Measurements from ENCODE around the gene ANP32D. TPM values are rescaled to one million over a fixed set of nuclear protein-coding genes. Genes with fewer than 3 reads are reported as not detected.
"Not testable (repeated sequence)": the region's sequence is repeated elsewhere in the genome, so short reads cannot be mapped to it uniquely, and the experiment has no call there.

The ANP32D gene
- not detected in 2 replicates for total RNA-seq (2014; rRNA removed; shearing (Covaris generic))
- not detected in 2 replicates for polyA plus RNA-seq (2015; cell fraction: cytosol; rRNA removed)
- polyA plus RNA-seq (2015; cell fraction: nucleus; rRNA removed) = not detected in 2 replicates

- in situ Hi-C loops (cut with HindIII; ENCODE audit: low pct_unique_long_range_greater_than_20kb, low sequenced_read_pairs) = no loop called here
- DNase-seq (ENCODE audit: low read depth, low spot score) = no peak
Observed at GRCh38 chr12:48472259-48472658, at the start of gene ANP32D. TSS of gene ANP32D (plus strand) at chr12:48472559. CDS start at chr12:48472665, 106 bp downstream.

DNA sequence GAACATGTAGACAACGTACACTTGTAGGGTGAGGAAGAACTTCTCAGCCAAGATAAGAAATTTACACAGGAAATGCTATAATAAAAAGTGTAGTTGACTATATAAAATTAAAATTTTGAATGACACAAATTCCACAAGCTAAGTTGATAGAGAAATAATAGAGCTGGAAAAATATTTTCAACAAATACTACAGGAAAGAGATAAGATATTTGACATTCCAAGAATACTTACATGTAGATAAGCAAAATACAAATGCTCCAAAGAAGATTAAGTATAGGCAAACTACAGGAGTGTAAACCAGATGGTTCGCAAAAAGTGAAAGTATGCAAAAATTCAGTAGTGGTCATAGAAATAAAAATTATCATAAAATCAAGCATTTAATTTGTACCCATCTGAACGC, 49.2 kb upstream of the ANP32D start:
- no peak for DNase-seq (ENCODE audit: low read depth, low spot score)
- in situ Hi-C loops (cut with HindIII; ENCODE audit: low pct_unique_long_range_greater_than_20kb, low sequenced_read_pairs) = no loop called here

GRCh38 chr12:48424644-48425043, 47.7 kb upstream of the ANP32D start:
- in situ Hi-C loops (cut with HindIII; ENCODE audit: low pct_unique_long_range_greater_than_20kb, low sequenced_read_pairs) = no loop called here
- DNase-seq (ENCODE audit: low read depth, low spot score) = no peak

DNA sequence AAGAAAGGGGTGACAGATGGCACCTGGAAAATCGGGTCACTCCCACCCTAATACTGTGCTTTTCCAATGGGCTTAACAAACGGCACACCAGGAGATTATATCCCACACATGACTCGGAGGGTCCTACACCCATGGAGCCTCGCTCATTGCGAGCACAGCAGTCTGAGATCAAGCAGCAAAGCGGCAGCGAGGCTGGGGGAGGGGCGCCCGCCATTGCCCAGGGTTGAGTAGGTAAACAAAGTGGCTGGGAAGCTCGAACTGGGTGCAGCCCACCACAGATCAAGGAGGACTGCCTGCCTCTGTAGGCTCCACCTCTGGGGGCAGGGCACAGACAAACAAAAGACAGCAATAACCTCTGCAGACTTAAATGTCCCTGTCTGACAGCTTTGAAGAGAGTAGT, 38.3 kb upstream of the ANP32D start:
- DNase-seq (ENCODE audit: low read depth, low spot score); in situ Hi-C loops (cut with HindIII; ENCODE audit: low pct_unique_long_range_greater_than_20kb, low sequenced_read_pairs): not testable (repeated sequence)

DNA sequence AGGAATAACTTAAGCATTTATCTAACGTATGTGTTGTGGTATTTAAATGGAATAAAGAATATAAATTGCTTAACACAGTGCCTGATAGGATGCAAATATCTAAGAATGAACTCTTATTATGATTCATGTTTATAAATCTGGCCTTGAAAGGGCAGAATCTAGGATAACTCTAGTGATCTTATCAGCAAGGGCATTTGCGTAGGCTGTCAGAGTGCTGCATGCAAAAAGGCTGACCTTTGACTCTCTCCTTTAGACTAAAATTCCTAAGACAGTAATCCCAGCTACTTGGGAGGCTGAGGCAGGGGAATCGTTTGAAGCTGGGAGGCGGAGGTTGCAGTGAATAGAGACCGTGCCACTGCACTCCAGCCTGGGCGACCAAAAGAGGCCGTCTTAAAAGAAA, 31.3 kb upstream of the ANP32D start:
- in situ Hi-C loops (cut with HindIII; ENCODE audit: low pct_unique_long_range_greater_than_20kb, low sequenced_read_pairs) = no loop called here
- no peak for DNase-seq (ENCODE audit: low read depth, low spot score)

DNA sequence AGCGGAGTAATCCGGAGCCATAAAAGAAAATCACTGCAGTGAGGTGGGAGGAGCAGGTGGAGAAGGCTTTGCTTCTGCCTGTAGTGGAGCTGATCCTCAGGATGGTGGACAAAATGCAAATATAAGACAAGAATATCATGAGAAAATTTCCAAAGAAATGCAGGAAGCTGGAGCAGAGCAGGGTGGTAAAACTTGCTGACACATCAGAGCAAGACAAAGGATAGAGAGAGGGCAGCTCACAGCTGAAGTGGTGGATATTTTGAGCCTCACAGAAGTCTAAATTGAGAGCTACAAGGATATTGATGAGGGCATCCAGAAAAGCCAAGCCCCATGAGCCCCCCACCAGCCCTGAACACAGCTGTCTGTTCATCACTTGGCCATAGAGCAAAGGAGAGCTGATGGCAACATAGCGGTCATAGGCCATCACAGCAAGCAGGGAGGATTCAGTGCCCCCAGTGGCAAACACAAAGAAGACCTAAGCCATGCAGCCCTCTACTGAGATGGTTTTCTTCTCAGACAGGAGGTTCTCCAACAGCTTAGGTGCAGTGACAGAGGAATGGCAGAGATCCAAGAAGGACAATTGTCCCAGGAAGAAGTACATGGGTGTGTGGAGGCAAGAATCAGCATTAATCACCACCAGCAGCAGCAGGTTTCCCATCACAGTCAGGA, 30.0 kb upstream of the ANP32D start:
- peak; percentile 34 for DNase-seq (ENCODE audit: low read depth, low spot score)
- in situ Hi-C loops (cut with HindIII; ENCODE audit: low pct_unique_long_range_greater_than_20kb, low sequenced_read_pairs) = no loop called here

DNA sequence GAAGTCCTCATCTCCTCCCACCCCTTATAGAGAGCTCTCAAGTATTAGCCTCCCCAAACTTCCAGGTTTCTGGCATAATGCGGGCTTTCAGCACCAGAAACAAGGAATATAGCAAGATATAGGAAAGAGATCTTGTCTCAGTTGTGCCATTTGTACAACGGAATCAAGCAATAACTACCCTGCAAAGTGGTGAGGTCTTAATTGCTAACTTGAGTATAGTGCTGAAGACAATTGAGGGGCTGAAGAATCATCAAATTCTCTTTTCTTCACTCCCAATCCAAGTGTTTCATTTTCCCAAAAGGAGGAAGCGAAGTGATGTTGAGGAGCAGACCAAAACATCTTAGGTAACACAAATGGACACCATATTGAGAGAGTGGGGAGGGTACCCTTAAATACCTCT, 26.8 kb upstream of the ANP32D start:
- in situ Hi-C loops (cut with HindIII; ENCODE audit: low pct_unique_long_range_greater_than_20kb, low sequenced_read_pairs) = no loop called here

DNA sequence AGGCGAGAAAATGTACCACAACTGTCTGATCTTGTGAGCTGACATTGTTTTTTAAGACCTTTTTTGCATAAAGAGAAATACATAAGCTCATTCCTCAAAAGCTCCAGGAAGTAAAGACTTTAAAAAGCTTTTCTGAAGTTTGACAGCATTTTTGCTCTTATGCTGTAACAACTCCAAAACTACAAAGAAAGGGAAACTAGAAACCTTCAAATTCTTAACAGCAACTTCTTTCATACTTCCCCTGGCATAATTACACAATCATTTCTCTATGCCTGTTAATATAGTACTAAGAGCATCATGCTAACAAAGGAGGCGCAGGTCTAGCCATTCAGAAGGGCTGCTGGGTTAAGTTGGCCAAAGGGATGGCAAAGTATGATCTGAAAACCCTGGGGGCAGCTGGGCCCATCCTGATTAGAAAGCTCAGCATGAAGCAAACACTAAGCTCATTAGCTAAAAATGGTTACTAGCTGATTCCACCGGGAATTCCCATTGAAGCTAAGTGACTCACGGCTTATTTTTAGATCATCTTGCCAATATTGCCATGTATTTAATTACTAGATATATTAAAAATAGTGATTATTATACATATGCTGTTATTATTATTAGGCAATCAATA, 26.1 kb upstream of the ANP32D start:
- no peak for DNase-seq (ENCODE audit: low read depth, low spot score)
- in situ Hi-C loops (cut with HindIII; ENCODE audit: low pct_unique_long_range_greater_than_20kb, low sequenced_read_pairs) = no loop called here

More for the DNA sequence above, 26.8 kb upstream of the ANP32D start:
- no peak for DNase-seq (ENCODE audit: low read depth, low spot score)

DNA sequence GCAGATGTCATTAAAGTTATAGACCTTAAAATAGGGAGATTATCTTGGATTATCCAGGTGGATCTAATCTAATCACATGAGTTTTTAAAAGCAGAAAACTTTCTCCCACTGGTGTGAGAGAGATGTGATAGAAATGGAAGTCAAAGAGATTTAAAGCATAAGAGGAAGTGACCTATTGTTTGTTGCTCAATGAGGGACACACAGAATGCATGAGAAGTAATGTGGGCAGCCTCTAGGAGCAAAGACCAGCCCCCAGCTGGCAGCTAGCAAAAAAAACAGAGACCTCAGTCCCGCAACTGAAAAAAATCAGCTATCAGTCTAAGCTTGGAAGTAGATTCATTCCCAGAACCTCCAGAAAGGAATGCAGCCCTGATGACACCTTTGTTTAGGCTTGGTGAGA, 24.6 kb upstream of the ANP32D start:
- in situ Hi-C loops (cut with HindIII; ENCODE audit: low pct_unique_long_range_greater_than_20kb, low sequenced_read_pairs) = no loop called here
- no peak for DNase-seq (ENCODE audit: low read depth, low spot score)

DNA sequence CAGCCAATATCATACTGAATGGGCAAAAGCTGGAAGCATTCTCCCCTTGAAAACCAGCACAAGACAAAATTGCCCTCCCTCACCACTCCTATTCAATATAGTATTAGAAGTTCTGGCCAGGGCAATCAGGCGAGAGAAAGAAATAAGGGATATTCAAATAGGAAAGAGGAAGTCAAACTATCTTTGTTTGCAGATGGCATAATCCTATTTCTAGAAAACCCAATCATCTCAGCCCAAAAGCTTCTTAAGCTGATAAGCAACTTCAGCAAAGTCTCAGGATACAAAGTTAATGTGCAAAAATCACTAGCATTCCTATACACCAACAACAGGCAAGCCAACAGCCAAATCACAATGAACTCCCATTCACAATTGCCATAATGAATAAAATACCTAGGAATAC, 21.0 kb upstream of the ANP32D start:
- DNase-seq (ENCODE audit: low read depth, low spot score) = no peak
- in situ Hi-C loops (cut with HindIII; ENCODE audit: low pct_unique_long_range_greater_than_20kb, low sequenced_read_pairs) = no loop called here

DNA sequence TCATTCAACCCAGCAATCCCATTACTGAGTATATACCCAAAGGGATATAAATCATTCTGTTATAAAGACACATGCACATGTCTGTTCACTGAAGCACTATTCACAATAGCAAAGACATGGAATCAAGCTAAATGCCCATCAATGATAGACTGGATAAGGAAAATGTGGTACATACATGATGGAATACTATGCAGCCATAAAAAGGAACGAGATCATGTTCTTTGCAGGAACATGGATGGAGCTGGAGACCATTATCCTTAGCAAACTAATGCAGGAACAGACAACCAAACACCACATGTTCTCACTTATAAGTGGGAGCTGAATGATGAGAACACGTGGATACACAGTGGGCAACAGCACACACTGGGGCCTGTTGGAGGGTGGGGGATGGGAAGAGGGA, 19.4 kb upstream of the ANP32D start:
- DNase-seq (ENCODE audit: low read depth, low spot score); in situ Hi-C loops (cut with HindIII; ENCODE audit: low pct_unique_long_range_greater_than_20kb, low sequenced_read_pairs): not testable (repeated sequence)

- in situ Hi-C loops (cut with HindIII; ENCODE audit: low pct_unique_long_range_greater_than_20kb, low sequenced_read_pairs) = no loop called here
Observed at GRCh38 chr12:48454667-48455066, 17.7 kb upstream of the ANP32D start.

GRCh38 chr12:48455116-48455515, 17.2 kb upstream of the ANP32D start:
- DNase-seq (ENCODE audit: low read depth, low spot score) = no peak
- in situ Hi-C loops (cut with HindIII; ENCODE audit: low pct_unique_long_range_greater_than_20kb, low sequenced_read_pairs) = no loop called here

More at GRCh38 chr12:48454667-48455066, 17.7 kb upstream of the ANP32D start:
- peak; percentile 56 for DNase-seq (ENCODE audit: low read depth, low spot score)

GRCh38 chr12:48459259-48459658, 13.1 kb upstream of the ANP32D start:
- no peak for DNase-seq (ENCODE audit: low read depth, low spot score)
- in situ Hi-C loops (cut with HindIII; ENCODE audit: low pct_unique_long_range_greater_than_20kb, low sequenced_read_pairs) = no loop called here

DNA sequence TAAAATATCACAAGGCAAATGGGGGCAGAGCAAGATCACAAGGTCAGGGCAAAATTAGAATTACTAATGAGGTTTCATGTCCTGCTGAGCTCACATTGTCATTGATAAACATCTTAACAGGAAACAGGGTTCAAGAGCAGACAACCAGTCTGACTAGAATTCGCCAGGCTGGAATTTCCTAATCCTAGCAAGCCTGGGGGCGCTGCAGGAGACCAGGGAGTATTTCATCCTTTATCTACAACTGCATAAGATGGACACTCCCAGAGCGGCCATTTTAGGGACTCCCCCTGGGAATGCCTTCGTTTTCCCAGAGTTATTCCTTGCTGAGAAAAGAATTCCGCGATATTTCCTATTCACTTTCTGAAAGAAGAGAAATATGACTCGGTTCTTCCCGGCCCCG, 3.3 kb upstream of the ANP32D start:
- DNase-seq (ENCODE audit: low read depth, low spot score); in situ Hi-C loops (cut with HindIII; ENCODE audit: low pct_unique_long_range_greater_than_20kb, low sequenced_read_pairs): not testable (repeated sequence)

GRCh38 chr12:48473061-48473460, 702 bp downstream of the ANP32D start:
- DNase-seq (ENCODE audit: low read depth, low spot score) = no peak
- in situ Hi-C loops (cut with HindIII; ENCODE audit: low pct_unique_long_range_greater_than_20kb, low sequenced_read_pairs) = no loop called here

DNA sequence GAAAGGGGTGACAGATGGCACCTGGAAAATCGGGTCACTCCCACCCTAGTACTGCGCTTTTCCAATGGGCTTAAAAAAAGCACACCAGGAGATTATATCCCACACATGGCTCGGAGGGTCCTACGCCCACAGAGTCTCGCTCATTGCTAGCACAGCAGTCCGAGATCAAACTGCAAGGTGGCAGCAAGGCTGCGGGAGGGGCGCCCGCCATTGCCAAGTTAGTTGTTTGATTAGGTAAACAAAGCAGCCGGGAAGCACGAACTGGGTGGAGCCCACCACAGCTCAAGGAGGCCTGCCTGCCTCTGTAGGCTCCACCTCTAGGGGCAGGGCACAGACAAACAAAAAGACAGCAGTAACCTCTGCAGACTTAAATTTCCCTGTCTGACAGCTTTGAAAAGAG, 2.1 kb downstream of the ANP32D start:
- DNase-seq (ENCODE audit: low read depth, low spot score); in situ Hi-C loops (cut with HindIII; ENCODE audit: low pct_unique_long_range_greater_than_20kb, low sequenced_read_pairs): not testable (repeated sequence)

- no peak for DNase-seq (ENCODE audit: low read depth, low spot score)
- in situ Hi-C loops (cut with HindIII; ENCODE audit: low pct_unique_long_range_greater_than_20kb, low sequenced_read_pairs) = no loop called here
Observed at GRCh38 chr12:48482198-48482597, 9.8 kb downstream of the ANP32D start, which contains the start of gene C12orf54. TSS of gene C12orf54 (plus strand) at chr12:48482498. CDS start at chr12:48483297, 799 bp downstream.

DNA sequence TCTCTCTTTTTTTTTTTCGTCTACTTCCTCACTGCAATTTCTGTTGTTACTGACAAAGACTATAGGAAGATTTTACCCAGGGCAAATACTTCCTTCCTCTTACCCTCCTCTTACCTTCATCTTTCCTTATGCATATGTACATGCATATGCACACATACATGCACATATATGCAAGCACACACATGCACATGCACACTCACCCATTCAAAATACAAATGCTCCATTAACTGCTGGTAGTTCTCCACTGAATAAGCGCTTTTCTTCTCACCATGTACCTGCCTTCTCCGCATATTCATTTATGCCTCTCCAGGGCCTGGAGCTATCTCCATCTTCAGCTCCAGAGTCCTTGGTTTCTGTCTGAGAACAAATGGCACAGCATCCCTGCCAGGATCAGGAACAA, 10.6 kb downstream of the ANP32D start:
- no peak for DNase-seq (ENCODE audit: low read depth, low spot score)
- in situ Hi-C loops (cut with HindIII; ENCODE audit: low pct_unique_long_range_greater_than_20kb, low sequenced_read_pairs) = no loop called here

Data from SK-MEL-5 (cell line).